MCF 10A (cell line): Measurements from ENCODE around the gene MAFG. TPM values are rescaled to one million over a fixed set of nuclear protein-coding genes. Genes with fewer than 3 reads are reported as not detected.
A peak's percentile ranks its signal among the peaks of the same experiment; 100 is the strongest.

Source experiments
- BruUV-seq: library from RNA; stranded (reverse); fragments of 400-500 nt; replicated peaks from 2 replicates; lab custom pipeline; 2021; lab: Mats Ljungman, UMichigan
- CTCF ChIA-PET: fragments of 300-600 bp; sonication (Branson Sonifier 250); formaldehyde crosslinking; extraction: SDS; loops from one replicate; lab custom pipeline; 2021; ENCODE audit warnings: antibody characterized with exemption, inconsistent platforms; lab: Yijun Ruan, JAX
- POLR2A ChIA-PET: fragments of 300-600, 350-650 bp; sonication (Branson Sonifier 250); formaldehyde crosslinking; extraction: SDS; loops from one replicate; lab custom pipeline; 2020; ENCODE audit warnings: antibody characterized with exemption, inconsistent platforms; lab: Yijun Ruan, JAX
- DNase-seq: peaks from one replicate; pipeline ENCODE4 v3.0.0-alpha.2; 2018; ENCODE audit not compliant: unreplicated experiment
- H3K27ac Mint-ChIP-seq: one replicate; pipeline ENCODE4 v1.8.0; 2022; ENCODE audit warnings: mild to moderate bottlenecking, low read depth, mixed read lengths; ENCODE audit not compliant: unreplicated experiment
- H3K27me3 Mint-ChIP-seq: one replicate; pipeline ENCODE4 v1.8.0; 2022; ENCODE audit warnings: mixed read lengths; ENCODE audit not compliant: insufficient read depth, unreplicated experiment
- H3K36me3 Mint-ChIP-seq: one replicate; pipeline ENCODE4 v1.8.0; 2022; ENCODE audit warnings: mild to moderate bottlenecking, moderate library complexity, mixed read lengths; ENCODE audit not compliant: insufficient read depth, unreplicated experiment
- H3K4me1 Mint-ChIP-seq: one replicate; pipeline ENCODE4 v1.8.0; 2022; ENCODE audit warnings: mixed read lengths; ENCODE audit not compliant: insufficient read depth, unreplicated experiment
- H3K4me3 Mint-ChIP-seq: one replicate; pipeline ENCODE4 v1.8.0; 2022; ENCODE audit warnings: mild to moderate bottlenecking, moderate library complexity, mixed read lengths; ENCODE audit not compliant: unreplicated experiment
- H3K9me3 Mint-ChIP-seq: one replicate; pipeline ENCODE4 v1.8.0; 2022; ENCODE audit warnings: mixed read lengths; ENCODE audit not compliant: unreplicated experiment
- CTCF ChIP-seq: fragments of 200-600 bp; IDR thresholded peaks from one replicate; pipeline ENCODE4 v1.8.0; 2022; ENCODE audit warnings: antibody characterized with exemption, mild to moderate bottlenecking; ENCODE audit not compliant: unreplicated experiment
- intact Hi-C: fragments of 100-400 bp; cut with micrococcal nuclease; formaldehyde crosslinking; loops from 2 replicates; pipeline ENCODE4 v1.14.1; 2022
- total RNA-seq: library from RNA; stranded (reverse); gene quantifications from 2 replicates; pipeline ENCODE4 v1.2.3, GENCODE V29; 2022

The MAFG gene
- total RNA-seq, 1 experiment from 2014 or later = 38.1 TPM

GRCh38 chr17:81909966-81910839 is 17.3 kb downstream of the MAFG start:
- H3K27ac Mint-ChIP-seq = no peak overlapping the region
- H3K9me3 Mint-ChIP-seq = no peaks in the 10 kb centered on the region
- CTCF ChIA-PET = interaction anchor here (0.5 to 1.0 kb wide), 2 partner anchors 13 to 185 kb away, joined by 3 to 4 read pairs; no protein-coding TSS in a partner anchor
- no peak for DNase-seq
- POLR2A ChIA-PET = interaction anchor here (0.6 to 5.2 kb wide), 8 partner anchors 10 to 185 kb away, joined by 3 to 54 read pairs (median 3); partner anchors contain the start of genes ALYREF, ANAPC11 and MAFG
- peak overlapping the region; percentile 72 for H3K4me3 Mint-ChIP-seq
- BruUV-seq = no TSS peak
- H3K36me3 Mint-ChIP-seq = peaks cover 40% of the 10 kb centered on the region
- H3K4me1 Mint-ChIP-seq = peaks cover 20% of the 10 kb centered on the region
- TF ChIP-seq CTCF = no peak
- no peaks in the 10 kb centered on the region for H3K27me3 Mint-ChIP-seq
- intact Hi-C loops = loop anchor here (10.0 kb wide), 1 partner anchor 45 kb away; the partner anchor contains the start of gene P4HB

- H3K27ac Mint-ChIP-seq = no peak overlapping the region
- ChIA-PET CTCF (interaction anchor here (0.5 to 1.0 kb wide), 2 partner anchors 12 to 184 kb away, joined by 3 to 4 read pairs; no protein-coding TSS in a partner anchor), POLR2A (interaction anchor here (0.6 to 1.2 kb wide), 3 partner anchors 11 to 93 kb away, joined by 3 read pairs; no protein-coding TSS in a partner anchor)
- TF ChIP-seq CTCF = no peak
- H3K36me3 Mint-ChIP-seq = peaks cover 32% of the 10 kb centered on the region
- no peaks in the 10 kb centered on the region for H3K27me3 Mint-ChIP-seq
- H3K9me3 Mint-ChIP-seq = no peaks in the 10 kb centered on the region
- DNase-seq = no peak
- no peak overlapping the region for H3K4me3 Mint-ChIP-seq
- intact Hi-C loops = no loop called here
- peaks cover 20% of the 10 kb centered on the region for H3K4me1 Mint-ChIP-seq
- BruUV-seq = no TSS peak
Observed at GRCh38 chr17:81909231-81909630, 18.3 kb downstream of the MAFG start.

- no TSS peak for BruUV-seq
- CTCF ChIA-PET = no interaction called here
- no peaks in the 10 kb centered on the region for H3K27me3 Mint-ChIP-seq
- no peak overlapping the region for H3K4me3 Mint-ChIP-seq
- H3K4me1 Mint-ChIP-seq = peaks cover 20% of the 10 kb centered on the region
- no peak for DNase-seq
- intact Hi-C loops = no loop called here
- no peak overlapping the region for H3K27ac Mint-ChIP-seq
- peaks cover 30% of the 10 kb centered on the region for H3K36me3 Mint-ChIP-seq
- POLR2A ChIA-PET = interaction anchor here (1.2 kb wide), 1 partner anchor 42 kb away, joined by 3 read pairs; no protein-coding TSS in a partner anchor
- no peaks in the 10 kb centered on the region for H3K9me3 Mint-ChIP-seq
- no peak for TF ChIP-seq CTCF
Observed at GRCh38 chr17:81908793-81909192, 18.7 kb downstream of the MAFG start.
